HepG2 (cell line): ENCODE measurements around the gene METTL14. TPM values are rescaled to one million over a fixed set of nuclear protein-coding genes. Genes with fewer than 3 reads are reported as not detected.
"Not testable (repeated sequence)": the region's sequence is repeated elsewhere in the genome, so short reads cannot be mapped to it uniquely, and the experiment has no call there.

Source experiments
- ATAC-seq: fragments of 200-7000 bp; cut with Tn5 transposase; 3 replicates; pipeline ENCODE4 v1.9.1; 2020; ENCODE audit warnings: mild to moderate bottlenecking, moderate library complexity
- BruUV-seq: library from RNA; stranded (reverse); fragments of 400-500 nt; replicated peaks from 2 replicates; lab custom pipeline; 2021; lab: Mats Ljungman, UMichigan
- CTCF ChIA-PET: fragments of 300-600 bp; formaldehyde crosslinking; extraction: SDS; loops from one replicate; lab custom pipeline; 2021; ENCODE audit warnings: low total read pairs, inconsistent platforms, low intra/inter-chr PET ratio; lab: Yijun Ruan, JAX
- POLR2A ChIA-PET: fragments of 350-600 bp; sonication (Branson Sonifier 250); formaldehyde crosslinking; loops from one replicate; lab custom pipeline; 2020; ENCODE audit warnings: antibody characterized with exemption, inconsistent platforms; lab: Yijun Ruan, JAX
- DNase-seq: peaks from one replicate; pipeline ENCODE4 v3.0.0-alpha.2; 2015; ENCODE audit warnings: low spot score
- FAIRE-seq: peaks from 3 replicates; lab custom pipeline; 2011; peaks lifted over from hg19 to GRCh38; lab: Jason Lieb, UNC
- H2AFZ ChIP-seq: one replicate; pipeline ENCODE4 v1.6.1; 2011; ENCODE audit warnings: low read length, inconsistent platforms
- H3K27ac ChIP-seq: fragments of 300-600 bp; 3 replicates; pipeline ENCODE4 v1.8.0; 2011; ENCODE audit warnings: mixed run types, mild to moderate bottlenecking, mixed read lengths, low read length, inconsistent platforms; ENCODE audit not compliant: insufficient read depth; ENCODE audit errors: extremely low read length
- H3K27me3 ChIP-seq, 2 experiments: fragments of 200-600 bp in 1 of 2; 2 replicates in 1 of 2; 3 replicates in 1 of 2; pipeline versions ENCODE4 v1.6.0 to v1.8.0; 2011; ENCODE audit warnings: low read length in 2 of 2, mild to moderate bottlenecking in 2 of 2, moderate library complexity in 2 of 2, inconsistent platforms in 1 of 2; ENCODE audit not compliant: insufficient read depth in 2 of 2, control insufficient read depth in 1 of 2
- H3K36me3 ChIP-seq, 2 experiments: fragments of 200-600 bp in 1 of 2; replicated peaks in 1 of 2; 2 replicates in 1 of 2; 3 replicates in 1 of 2; pipeline versions ENCODE4 v1.5.1 to v1.8.0; 2011; ENCODE audit warnings: low read length in 2 of 2, inconsistent platforms in 1 of 2; ENCODE audit not compliant: insufficient read depth in 2 of 2, control insufficient read depth in 1 of 2
- H3K4me1 ChIP-seq: 2 replicates; pipeline ENCODE4 v1.5.1; 2012; ENCODE audit warnings: low read length, inconsistent platforms; ENCODE audit not compliant: insufficient read depth
- H3K4me2 ChIP-seq: 2 replicates; pipeline ENCODE4 v1.6.0; 2011; ENCODE audit warnings: low read depth, low read length, inconsistent platforms
- H3K4me3 ChIP-seq, 3 experiments: fragments of 200-600 bp in 1 of 3; sonication (generic), shearing (Covaris generic) in 1 of 3; replicated peaks in 1 of 3; 2 replicates each; pipeline ENCODE4 v1.5.1; 2011 to 2016; ENCODE audit warnings: low read length in 3 of 3, inconsistent platforms in 2 of 3, low read depth in 2 of 3, mild to moderate bottlenecking in 2 of 3, control low read depth in 1 of 3, mixed read lengths in 1 of 3; ENCODE audit not compliant: insufficient read depth in 1 of 3
- H3K79me2 ChIP-seq: one replicate; pipeline ENCODE4 v1.6.1; 2011; ENCODE audit warnings: low read length, inconsistent platforms; ENCODE audit not compliant: insufficient read depth
- H3K9ac ChIP-seq: 2 replicates; pipeline ENCODE4 v1.6.0; 2011; ENCODE audit warnings: mild to moderate bottlenecking, low read depth, low read length, inconsistent platforms; ENCODE audit not compliant: insufficient read depth
- H3K9me3 ChIP-seq: 2 replicates; pipeline ENCODE4 v1.5.1; 2012; ENCODE audit warnings: mild to moderate bottlenecking, low read length
- H4K20me1 ChIP-seq: 2 replicates; pipeline ENCODE4 v1.6.0; 2011; ENCODE audit warnings: inconsistent platforms, mild to moderate bottlenecking, low read length, moderate library complexity; ENCODE audit not compliant: insufficient read depth
- CTCF ChIP-seq: sonication (generic); formaldehyde crosslinking; IDR thresholded peaks from 2 replicates; pipeline ENCODE4 v1.5.0; 2020; ENCODE audit warnings: mild to moderate bottlenecking, missing genetic modification reagents, moderate library complexity
- HMGXB4 ChIP-seq, 2 experiments: sonication (generic) in 1 of 2; formaldehyde crosslinking in 1 of 2; IDR thresholded peaks; 2 replicates each; pipeline versions ENCODE4 v1.4.0 to v1.6.1; 2018 to 2020; ENCODE audit warnings: missing genetic modification reagents in 2 of 2, borderline replicate concordance in 1 of 2, low read depth in 1 of 2, mild to moderate bottlenecking in 1 of 2, missing biosample characterization in 1 of 2
- MIER2 ChIP-seq: IDR thresholded peaks from 2 replicates; pipeline ENCODE4 v1.6.1; 2016; ENCODE audit warnings: missing biosample characterization, missing genetic modification reagents
- ONECUT2 ChIP-seq: sonication (generic); formaldehyde crosslinking; IDR thresholded peaks from 2 replicates; pipeline ENCODE4 v1.4.0; 2020; ENCODE audit warnings: missing genetic modification reagents
- POGK ChIP-seq: sonication (generic); formaldehyde crosslinking; conservative IDR thresholded peaks from 2 replicates; pipeline ENCODE4 v1.8.0; 2022; ENCODE audit warnings: mild to moderate bottlenecking, moderate library complexity, missing genetic modification reagents
- SATB2 ChIP-seq: sonication (generic); formaldehyde crosslinking; IDR thresholded peaks from 2 replicates; pipeline ENCODE4 v1.5.0; 2020; ENCODE audit warnings: missing genetic modification reagents
- STAG1 ChIP-seq: sonication (generic); formaldehyde crosslinking; IDR thresholded peaks from 2 replicates; pipeline ENCODE4 v1.4.0; 2020; ENCODE audit warnings: missing genetic modification reagents
- ZFP37 ChIP-seq: sonication (generic); formaldehyde crosslinking; IDR thresholded peaks from 2 replicates; pipeline ENCODE4 v1.4.0; 2020; ENCODE audit warnings: missing genetic modification reagents, borderline replicate concordance
- ZFYVE20 ChIP-seq: sonication (generic); formaldehyde crosslinking; IDR thresholded peaks from 2 replicates; pipeline ENCODE4 v1.8.0; 2023; ENCODE audit warnings: low read depth, mild to moderate bottlenecking, moderate library complexity, missing genetic modification reagents, borderline replicate concordance
- ZNF263 ChIP-seq: sonication (generic); formaldehyde crosslinking; IDR thresholded peaks from 2 replicates; pipeline ENCODE4 v1.4.0; 2020; ENCODE audit warnings: missing genetic modification reagents
- ZNF264 ChIP-seq: sonication (generic); formaldehyde crosslinking; IDR thresholded peaks from 2 replicates; pipeline ENCODE4 v1.4.0; 2020; ENCODE audit warnings: missing genetic modification reagents
- ZNF441 ChIP-seq: sonication (generic); formaldehyde crosslinking; IDR thresholded peaks from 2 replicates; pipeline ENCODE4 v1.7.0; 2021; ENCODE audit warnings: missing genetic modification reagents, borderline replicate concordance
- WGBS: methylation state at CpG from one replicate; pipeline ENCODE4 v1.1.6; 2017; ENCODE audit warnings: low lambda C conversion rate; 5-methylcytosine and 5-hydroxymethylcytosine counted together
- in situ Hi-C: cut with HindIII; loops from 2 replicates; pipeline ENCODE4 v1.10.0; 2017; ENCODE audit warnings: low pct_unique_long_range_greater_than_20kb; ENCODE audit not compliant: extremely low pct_ligation_motif_present
- intact Hi-C: fragments of 100-400 bp; cut with micrococcal nuclease; formaldehyde crosslinking; loops from one replicate; pipeline ENCODE4 v1.10.0; 2022; ENCODE audit not compliant: unreplicated experiment
- polyA plus RNA-seq, 8 experiments: library from polyadenylated mRNA; depleted of rRNA in 3 of 8; stranded (reverse) in 7 of 8; unstranded in 1 of 8; fragments of >200 nt; fragmentation: Illumina TruSeq in 4 of 8; extraction: Trizol in 4 of 8; gene quantifications; 2 replicates each; pipeline versions ENCODE4 v1.2.1 to v1.2.3, GENCODE V29; 2011 to 2016; ENCODE audit warnings: low read depth in 4 of 8, missing spikeins in 1 of 8, mixed read lengths in 1 of 8; ENCODE audit not compliant: insufficient read depth in 1 of 8
- total RNA-seq, 5 experiments: library from RNA; depleted of rRNA; stranded (reverse); fragments of >200 nt; fragmentation: Illumina TruSeq; extraction: Trizol; gene quantifications; 2 replicates each; pipeline ENCODE4 v1.2.3, GENCODE V29; 2016; ENCODE audit warnings: low read depth in 1 of 5

The METTL14 gene
- total and polyA plus RNA-seq, 2 of the 13 experiments (the other 11 are each of a cell fraction or from before 2014, with no cell fraction given), result 11.6 to 44.9 TPM

GRCh38 chr4:118664665-118665064 lies 20.5 kb upstream of the METTL14 start:
- ATAC-seq, H3K4me3 ChIP-seq, H3K9me3 ChIP-seq, intact Hi-C loops, H3K9ac ChIP-seq, CTCF ChIA-PET, H4K20me1 ChIP-seq, H3K36me3 ChIP-seq, FAIRE-seq: not testable (repeated sequence)
- peak; percentile 50 for TF ChIP-seq CTCF (CRISPR knock-in tag)
- 0 out of 2 replicates have a peak, but pooled peaks have one; percentile 24 for TF ChIP-seq MIER2 (CRISPR knock-in tag)
- TF ChIP-seq STAG1 (CRISPR knock-in tag), result peak; percentile 65
- TF ChIP-seq, all 625 proteins: peak for 3; not testable (repeated sequence) for 622
- H3K27me3 ChIP-seq, BruUV-seq, in situ Hi-C loops, H3K4me2 ChIP-seq, POLR2A ChIA-PET, DNase-seq, H3K4me1 ChIP-seq, H3K79me2 ChIP-seq, H3K27ac ChIP-seq, H2AFZ ChIP-seq: not testable (repeated sequence)
- WGBS, result 43% methylated on average over 5 of the region's 5 CpGs

GRCh38 chr4:118669220-118669619 lies 16.0 kb upstream of the METTL14 start:
- FAIRE-seq, result not testable (repeated sequence)
- peak; percentile 93; the same call in 1 of the 2 replicates for TF ChIP-seq ZFP37 (CRISPR knock-in tag)
- TF ChIP-seq ZFYVE20 (CRISPR knock-in tag), result 0 out of 2 replicates have a peak, but pooled peaks have one; percentile 29
- TF ChIP-seq ZNF264 (CRISPR knock-in tag), result peak; percentile 68; the same call in 1 of the 2 replicates
- peak; percentile 41; the same call in 1 of the 2 replicates for TF ChIP-seq ZNF441 (CRISPR knock-in tag)
- peak; percentile 53; the same call in 1 of the 2 replicates for TF ChIP-seq ONECUT2
- 0 out of 4 replicates have a peak, but pooled peaks of 1 of the 2 experiments have one; percentile 25 for TF ChIP-seq HMGXB4 (CRISPR knock-in tag; IDR thresholded peaks at IDR 0.05; ENCODE audit: borderline replicate concordance in 1 of 2, low read depth in 1 of 2)
- TF ChIP-seq ZNF263 (CRISPR knock-in tag), result peak; percentile 39; the same call in 1 of the 2 replicates
- peak; percentile 47; the same call in 1 of the 2 replicates for TF ChIP-seq POGK (CRISPR knock-in tag)
- peak; percentile 94 for TF ChIP-seq SATB2 (CRISPR knock-in tag)

More at GRCh38 chr4:118669220-118669619, 16.0 kb upstream of the METTL14 start:
- H4K20me1 ChIP-seq, H3K9me3 ChIP-seq, POLR2A ChIA-PET, intact Hi-C loops, H3K4me1 ChIP-seq, H3K9ac ChIP-seq, CTCF ChIA-PET, in situ Hi-C loops, H3K4me3 ChIP-seq, H3K79me2 ChIP-seq, H3K27me3 ChIP-seq, H2AFZ ChIP-seq, H3K4me2 ChIP-seq, ATAC-seq, H3K36me3 ChIP-seq, H3K27ac ChIP-seq, BruUV-seq: not testable (repeated sequence)
- 10% methylated on average over 1 of the region's 1 CpG for WGBS
- peak; percentile 58 for DNase-seq
